SK-MEL-5 (cell line): ENCODE measurements around the gene TTC36. TPM values are rescaled to one million over a fixed set of nuclear protein-coding genes. Genes with fewer than 3 reads are reported as not detected.
"Not testable (repeated sequence)": the region's sequence is repeated elsewhere in the genome, so short reads cannot be mapped to it uniquely, and the experiment has no call there.

Experiments used
- DNase-seq: peaks from one replicate; pipeline ENCODE4 v3.0.0-alpha.2; 2016; ENCODE audit warnings: low read depth, low spot score
- in situ Hi-C: cut with HindIII; loops from 2 replicates; pipeline ENCODE4 v1.10.0; 2016; ENCODE audit warnings: low sequenced_read_pairs, high pct_unique_total_duplicates, low pct_unique_long_range_greater_than_20kb
- polyA plus RNA-seq, 2 experiments: library from polyadenylated mRNA; depleted of rRNA; stranded (reverse); fragments of >200 nt; gene quantifications; 2 replicates each; pipeline ENCODE4 v1.2.3, GENCODE V29; 2015
- total RNA-seq: library from RNA; depleted of rRNA; stranded (reverse); fragments of >200 nt; shearing (Covaris generic); gene quantifications from 2 replicates; pipeline ENCODE4 v1.2.3, GENCODE V29; 2014; rRNA removed

TTC36 gene, protein sequence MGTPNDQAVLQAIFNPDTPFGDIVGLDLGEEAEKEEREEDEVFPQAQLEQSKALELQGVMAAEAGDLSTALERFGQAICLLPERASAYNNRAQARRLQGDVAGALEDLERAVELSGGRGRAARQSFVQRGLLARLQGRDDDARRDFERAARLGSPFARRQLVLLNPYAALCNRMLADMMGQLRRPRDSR
- total RNA-seq, result not detected in 2 replicates
- polyA plus RNA-seq (2015; cell fraction: cytosol; rRNA removed), result not detected in 2 replicates
- polyA plus RNA-seq (2015; cell fraction: nucleus; rRNA removed), result not detected in 2 replicates

DNA sequence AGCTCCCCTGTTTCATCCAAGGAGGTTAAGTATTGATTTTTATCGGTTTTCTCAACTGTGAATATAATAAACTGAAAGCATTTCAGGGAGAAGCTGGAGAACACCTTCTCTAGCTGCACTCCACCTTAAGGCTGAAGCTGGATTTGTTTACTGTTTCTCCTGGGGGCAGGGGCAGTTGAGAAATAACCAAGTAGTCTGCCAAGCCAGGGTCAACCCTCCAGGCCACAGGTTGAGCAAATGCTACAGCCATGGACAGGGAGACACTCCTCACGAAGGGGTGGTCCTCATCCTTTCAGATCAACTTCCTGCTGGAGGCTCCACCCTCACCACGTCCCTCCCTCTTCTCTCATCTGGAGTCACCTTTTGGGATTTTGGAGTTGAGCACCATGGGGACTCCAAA lies at the start of gene TTC36:
TTC36 (plus strand) TSS at position 366 of the 400 bp plus-strand sequence; CDS start at position 387, 21 bp downstream.
- DNase-seq, result no peak
- in situ Hi-C loops, result no loop called here

DNA sequence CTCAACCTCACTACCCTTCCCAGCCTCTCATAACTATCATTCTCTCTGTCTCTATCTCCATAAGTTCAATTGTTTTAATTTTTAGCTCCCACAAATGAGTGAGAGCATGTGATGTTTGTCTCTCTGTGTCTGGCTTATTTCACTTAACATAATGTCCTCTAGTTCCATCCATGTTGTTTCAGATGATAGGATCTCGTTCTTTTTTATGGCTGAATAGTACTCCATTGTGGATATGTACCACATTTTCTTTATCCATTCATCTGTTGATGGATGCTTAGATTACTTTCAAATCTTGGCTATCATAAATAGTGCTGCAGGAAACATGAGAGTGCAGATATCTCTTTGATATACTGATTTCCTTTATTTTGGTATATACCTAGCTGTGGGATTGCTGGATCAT lies 46.0 kb upstream of the TTC36 start:
- DNase-seq, in situ Hi-C loops: not testable (repeated sequence)

DNA sequence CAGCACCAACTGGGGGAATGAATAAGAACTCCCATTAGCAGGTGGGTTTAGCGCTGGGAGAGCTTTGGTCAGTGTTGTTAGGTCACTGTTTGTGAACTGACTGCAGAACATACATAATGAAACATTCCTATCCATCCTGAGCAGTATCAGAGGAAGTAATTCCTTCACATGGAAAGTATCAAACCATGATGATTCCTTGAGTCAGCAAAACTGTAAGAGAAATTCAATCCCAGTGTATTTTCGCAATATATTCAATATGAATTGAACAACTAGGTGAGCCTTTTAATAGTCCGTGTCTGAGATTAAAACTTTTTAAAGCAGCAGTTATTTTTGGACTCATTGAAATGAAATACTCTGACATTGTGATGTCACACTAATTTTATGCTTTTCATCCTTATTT lies 42.9 kb upstream of the TTC36 start:
- in situ Hi-C loops, result no loop called here
- DNase-seq, result no peak

DNA sequence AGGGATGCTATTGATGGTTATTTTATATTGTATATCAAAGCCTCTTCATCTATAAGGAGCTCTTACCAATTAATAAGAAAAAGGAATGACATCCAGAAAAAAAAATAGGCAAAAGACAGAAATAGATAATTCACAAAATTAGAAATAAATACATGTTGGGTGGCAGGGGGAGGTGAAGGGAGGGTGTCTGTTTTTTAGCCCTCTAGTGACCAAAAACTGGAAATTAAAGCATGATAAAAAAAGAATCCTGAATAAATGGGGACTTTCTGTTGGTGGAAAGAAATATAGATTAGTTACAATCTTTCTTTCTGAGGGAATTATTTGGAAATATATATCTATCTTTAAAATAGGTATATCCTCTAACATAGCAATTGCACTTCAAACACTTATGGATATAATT lies 42.0 kb upstream of the TTC36 start:
- in situ Hi-C loops, result no loop called here
- DNase-seq, result no peak

DNA sequence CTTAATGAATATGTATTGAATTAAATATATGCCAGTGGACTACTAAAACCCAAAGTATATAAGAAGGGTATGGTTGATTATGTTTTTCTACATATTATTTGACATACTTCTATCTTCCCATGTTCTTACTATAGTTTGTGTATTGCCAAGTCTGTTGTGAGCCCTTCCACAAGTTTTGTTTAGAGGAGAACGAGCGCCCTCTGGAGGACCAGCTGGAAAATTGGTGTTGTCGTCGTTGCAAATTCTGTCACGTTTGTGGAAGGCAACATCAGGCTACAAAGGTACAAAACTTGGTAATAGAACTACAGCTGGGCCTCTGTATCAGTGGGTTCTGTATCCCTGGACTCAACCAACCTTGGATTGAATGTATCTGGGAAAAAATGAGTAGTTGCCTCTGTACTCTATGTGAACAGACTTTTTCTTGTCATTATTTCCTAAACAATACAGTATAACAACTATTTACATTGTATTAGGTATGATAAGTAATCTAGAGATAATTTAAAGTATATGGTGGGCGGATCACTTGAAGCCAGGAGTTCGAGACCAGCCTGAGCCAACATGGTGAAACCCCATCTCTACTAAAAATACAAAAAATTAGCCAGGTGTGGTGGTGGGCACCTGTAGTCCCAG lies 38.7 kb upstream of the TTC36 start:
- in situ Hi-C loops, result no loop called here
- DNase-seq, result peak; percentile 75

DNA sequence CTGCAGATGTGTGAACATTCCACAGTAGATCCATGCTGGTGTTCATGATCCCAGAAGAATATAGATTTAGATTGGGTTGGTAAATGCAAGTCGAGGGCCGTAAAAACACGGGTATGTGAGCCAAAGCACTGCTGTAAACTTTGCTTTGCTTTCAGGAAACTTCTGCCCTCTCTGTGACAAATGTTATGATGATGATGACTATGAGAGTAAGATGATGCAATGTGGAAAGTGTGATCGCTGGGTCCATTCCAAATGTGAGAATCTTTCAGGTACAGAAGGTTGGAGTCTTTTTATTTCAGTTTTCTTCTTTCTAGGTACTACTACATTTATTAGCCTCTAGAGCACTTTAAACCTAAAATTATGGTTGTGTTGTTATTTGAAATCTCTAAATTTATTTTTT lies 36.2 kb upstream of the TTC36 start:
- in situ Hi-C loops, result no loop called here
- DNase-seq, result no peak

DNA sequence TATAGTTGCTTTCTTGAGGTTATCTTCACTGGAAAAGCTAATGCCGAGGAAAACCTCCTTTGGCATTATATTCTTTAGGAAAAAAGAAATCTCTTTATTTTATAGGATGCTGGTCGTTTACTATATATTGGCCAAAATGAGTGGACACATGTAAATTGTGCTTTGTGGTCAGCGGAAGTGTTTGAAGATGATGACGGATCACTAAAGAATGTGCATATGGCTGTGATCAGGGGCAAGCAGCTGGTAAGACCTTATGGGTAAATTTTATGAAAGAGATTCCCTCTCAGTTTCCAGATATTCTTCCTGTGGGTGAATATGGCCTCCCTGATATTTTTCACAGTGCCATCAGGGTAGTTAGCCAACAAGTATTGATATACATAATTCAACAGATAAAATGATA lies 29.4 kb upstream of the TTC36 start:
- DNase-seq, result no peak
- in situ Hi-C loops, result no loop called here

DNA sequence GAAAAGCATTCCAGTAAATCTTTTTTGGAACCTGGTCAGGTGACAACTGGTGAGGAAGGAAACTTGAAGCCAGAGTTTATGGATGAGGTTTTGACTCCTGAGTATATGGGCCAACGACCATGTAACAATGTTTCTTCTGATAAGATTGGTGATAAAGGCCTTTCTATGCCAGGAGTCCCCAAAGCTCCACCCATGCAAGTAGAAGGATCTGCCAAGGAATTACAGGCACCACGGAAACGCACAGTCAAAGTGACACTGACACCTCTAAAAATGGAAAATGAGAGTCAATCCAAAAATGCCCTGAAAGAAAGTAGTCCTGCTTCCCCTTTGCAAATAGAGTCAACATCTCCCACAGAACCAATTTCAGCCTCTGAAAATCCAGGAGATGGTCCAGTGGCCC lies 24.1 kb upstream of the TTC36 start:
- in situ Hi-C loops, result no loop called here
- no peak for DNase-seq

DNA sequence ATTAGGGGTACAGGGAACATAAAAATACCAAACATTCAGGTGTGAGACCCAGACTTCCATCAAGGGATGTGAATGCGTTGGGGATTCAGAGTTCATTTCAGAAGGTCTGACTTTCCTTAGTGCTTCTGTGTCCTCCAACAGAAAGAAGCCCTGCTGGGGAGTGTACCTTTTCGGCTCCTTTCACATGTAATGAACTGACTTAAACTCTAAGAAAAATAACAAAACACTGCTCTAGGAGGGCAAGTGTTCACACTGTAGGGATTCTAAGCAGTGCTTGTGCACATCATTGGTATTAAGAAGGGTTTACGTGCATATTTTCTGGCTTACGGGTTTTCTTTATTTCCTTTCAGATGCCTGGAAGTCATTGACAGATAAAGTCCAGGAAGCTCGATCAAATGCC lies 15.7 kb upstream of the TTC36 start:
- in situ Hi-C loops, result no loop called here
- DNase-seq, result no peak

DNA sequence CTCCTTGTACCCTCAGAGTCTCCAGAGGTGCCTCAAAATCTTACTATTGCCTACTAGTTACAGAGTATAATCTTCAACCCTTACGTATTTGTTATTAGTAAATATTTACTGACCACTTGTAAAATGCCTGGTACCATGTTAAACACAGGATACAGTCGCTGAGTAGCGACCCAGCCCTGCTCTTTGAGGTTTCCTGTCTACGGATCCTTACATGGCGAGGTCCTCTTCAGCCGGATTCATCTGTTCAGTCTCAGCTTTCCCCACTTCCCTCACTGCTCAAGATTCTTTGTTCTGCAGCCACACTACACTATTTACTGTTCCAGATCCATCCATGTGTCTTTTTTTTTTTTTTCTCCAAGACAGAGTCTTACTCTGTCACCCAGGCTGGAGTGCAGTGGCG lies 13.2 kb upstream of the TTC36 start:
- in situ Hi-C loops, result no loop called here

DNA sequence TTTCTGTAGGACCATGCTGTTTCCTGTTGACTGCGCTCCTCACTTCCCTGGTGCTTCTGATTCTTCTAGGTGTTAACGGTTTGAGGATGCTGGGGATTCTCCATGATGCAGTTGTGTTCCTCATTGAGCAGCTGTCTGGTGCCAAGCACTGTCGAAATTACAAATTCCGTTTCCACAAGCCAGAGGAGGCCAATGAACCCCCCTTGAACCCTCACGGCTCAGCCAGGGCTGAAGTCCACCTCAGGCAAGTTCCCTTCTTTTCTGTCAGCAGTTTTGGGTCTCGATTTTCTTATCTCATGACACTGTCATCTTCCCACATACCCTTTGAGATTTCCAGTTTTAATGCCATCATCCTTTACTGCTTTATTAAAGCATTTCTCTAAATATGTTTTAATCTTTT lies 7.7 kb upstream of the TTC36 start:
- DNase-seq, result no peak
- in situ Hi-C loops, result no loop called here

More for the DNA sequence above, 13.2 kb upstream of the TTC36 start:
- DNase-seq, result no peak

DNA sequence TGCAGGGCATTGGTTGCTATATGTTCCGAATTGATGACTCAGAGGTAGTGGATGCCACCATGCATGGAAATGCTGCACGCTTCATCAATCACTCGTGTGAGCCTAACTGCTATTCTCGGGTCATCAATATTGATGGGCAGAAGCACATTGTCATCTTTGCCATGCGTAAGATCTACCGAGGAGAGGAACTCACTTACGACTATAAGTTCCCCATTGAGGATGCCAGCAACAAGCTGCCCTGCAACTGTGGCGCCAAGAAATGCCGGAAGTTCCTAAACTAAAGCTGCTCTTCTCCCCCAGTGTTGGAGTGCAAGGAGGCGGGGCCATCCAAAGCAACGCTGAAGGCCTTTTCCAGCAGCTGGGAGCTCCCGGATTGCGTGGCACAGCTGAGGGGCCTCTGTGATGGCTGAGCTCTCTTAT lies 5.4 kb upstream of the TTC36 start:
- in situ Hi-C loops, result no loop called here
- DNase-seq, result no peak

DNA sequence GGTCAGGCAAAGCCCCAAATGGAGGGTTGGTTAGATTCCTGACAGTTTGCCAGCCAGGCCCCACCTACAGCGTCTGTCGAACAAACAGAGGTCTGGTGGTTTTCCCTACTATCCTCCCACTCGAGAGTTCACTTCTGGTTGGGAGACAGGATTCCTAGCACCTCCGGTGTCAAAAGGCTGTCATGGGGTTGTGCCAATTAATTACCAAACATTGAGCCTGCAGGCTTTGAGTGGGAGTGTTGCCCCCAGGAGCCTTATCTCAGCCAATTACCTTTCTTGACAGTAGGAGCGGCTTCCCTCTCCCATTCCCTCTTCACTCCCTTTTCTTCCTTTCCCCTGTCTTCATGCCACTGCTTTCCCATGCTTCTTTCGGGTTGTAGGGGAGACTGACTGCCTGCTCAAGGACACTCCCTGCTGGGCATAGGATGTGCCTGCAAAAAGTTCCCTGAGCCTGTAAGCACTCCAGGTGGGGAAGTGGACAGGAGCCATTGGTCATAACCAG lies 4.7 kb upstream of the TTC36 start:
- in situ Hi-C loops, result no loop called here
- DNase-seq, result peak; percentile 62

DNA sequence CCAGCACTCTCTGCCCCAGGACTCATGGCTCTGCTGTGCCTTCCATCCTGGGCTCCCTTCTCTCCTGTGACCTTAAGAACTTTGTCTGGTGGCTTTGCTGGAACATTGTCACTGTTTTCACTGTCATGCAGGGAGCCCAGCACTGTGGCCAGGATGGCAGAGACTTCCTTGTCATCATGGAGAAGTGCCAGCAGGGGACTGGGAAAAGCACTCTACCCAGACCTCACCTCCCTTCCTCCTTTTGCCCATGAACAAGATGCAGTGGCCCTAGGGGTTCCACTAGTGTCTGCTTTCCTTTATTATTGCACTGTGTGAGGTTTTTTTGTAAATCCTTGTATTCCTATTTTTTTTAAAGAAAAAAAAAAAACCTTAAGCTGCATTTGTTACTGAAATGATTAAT lies 2.9 kb upstream of the TTC36 start:
- in situ Hi-C loops, result no loop called here
- DNase-seq, result no peak

DNA sequence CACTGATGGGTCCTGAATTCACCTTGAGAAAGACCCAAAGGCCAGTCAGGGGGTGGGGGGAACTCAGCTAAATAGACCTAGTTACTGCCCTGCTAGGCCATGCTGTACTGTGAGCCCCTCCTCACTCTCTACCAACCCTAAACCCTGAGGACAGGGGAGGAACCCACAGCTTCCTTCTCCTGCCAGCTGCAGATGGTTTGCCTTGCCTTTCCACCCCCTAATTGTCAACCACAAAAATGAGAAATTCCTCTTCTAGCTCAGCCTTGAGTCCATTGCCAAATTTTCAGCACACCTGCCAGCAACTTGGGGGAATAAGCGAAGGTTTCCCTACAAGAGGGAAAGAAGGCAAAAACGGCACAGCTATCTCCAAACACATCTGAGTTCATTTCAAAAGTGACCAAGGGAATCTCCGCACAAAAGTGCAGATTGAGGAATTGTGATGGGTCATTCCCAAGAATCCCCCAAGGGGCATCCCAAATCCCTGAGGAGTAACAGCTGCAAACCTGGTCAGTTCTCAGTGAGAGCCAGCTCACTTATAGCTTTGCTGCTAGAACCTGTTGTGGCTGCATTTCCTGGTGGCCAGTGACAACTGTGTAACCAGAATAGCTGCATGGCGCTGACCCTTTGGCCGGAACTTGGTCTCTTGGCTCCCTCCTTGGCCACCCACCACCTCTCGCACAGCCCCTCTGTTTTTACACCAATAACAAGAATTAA lies 2.4 kb upstream of the TTC36 start:
- in situ Hi-C loops, result no loop called here
- DNase-seq, result no peak

DNA sequence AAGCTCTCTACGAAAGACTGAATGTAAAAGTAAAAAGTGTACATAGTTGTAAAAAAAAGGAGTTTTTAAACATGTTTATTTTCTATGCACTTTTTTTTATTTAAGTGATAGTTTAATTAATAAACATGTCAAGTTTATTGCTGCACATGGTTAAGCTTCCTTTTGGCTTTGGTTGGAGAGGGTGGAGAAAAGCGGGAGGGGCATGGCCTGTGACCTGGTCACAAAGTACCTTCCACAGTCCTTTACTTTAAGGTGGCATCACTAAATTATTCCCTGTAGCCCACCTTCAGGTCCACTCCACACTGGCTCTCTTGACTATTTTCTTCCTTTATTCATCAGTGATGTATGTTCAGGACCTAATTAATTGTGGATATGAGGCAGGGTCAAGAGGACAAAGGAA lies 586 bp upstream of the TTC36 start:
- in situ Hi-C loops, result no loop called here
- no peak for DNase-seq

DNA sequence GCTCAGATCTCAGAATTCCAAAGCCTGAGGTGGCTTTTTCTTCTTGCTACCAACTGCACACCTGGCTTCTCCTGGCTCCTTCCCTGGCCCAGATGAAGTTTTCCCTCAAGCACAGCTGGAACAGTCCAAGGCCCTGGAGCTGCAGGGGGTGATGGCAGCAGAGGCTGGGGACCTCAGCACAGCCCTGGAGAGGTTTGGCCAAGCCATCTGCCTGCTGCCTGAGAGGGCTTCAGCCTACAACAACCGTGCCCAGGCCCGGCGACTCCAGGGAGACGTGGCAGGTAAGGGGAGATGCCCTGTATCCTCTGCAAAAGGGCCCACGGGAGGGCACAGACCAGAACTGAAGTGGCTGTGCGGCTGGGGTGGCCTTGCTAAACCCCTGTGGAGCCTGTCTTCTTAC lies 1.2 kb downstream of the TTC36 start:
- in situ Hi-C loops, result no loop called here
- DNase-seq, result no peak

DNA sequence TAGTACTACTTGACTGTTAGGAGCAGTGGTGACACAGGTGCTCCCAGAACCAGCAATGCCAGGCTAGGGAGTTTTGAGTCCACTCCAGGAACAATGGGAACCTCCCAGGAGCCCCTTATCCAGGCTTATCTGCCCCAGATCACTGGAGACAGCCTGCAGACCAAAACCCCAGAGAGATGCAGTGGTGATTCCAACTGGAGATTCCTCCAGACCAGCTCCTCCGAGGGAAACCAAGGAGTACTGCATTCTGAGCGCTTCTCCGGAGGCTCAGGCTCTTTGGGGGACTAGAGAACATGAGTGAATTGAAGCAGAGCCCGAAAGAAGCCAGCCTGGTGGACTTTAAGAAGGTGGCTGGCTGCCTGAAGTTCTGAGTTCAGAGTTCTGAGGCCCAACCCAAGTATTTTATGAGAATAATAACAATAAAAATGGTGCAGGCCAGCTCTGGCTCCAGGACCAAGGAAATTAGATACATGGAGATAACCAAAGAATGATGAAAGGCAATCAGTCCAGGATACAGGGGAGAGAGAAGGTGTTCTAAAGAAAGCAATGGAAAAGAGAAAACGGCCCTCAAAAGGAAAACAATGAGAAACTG lies 2.4 kb downstream of the TTC36 start:
- in situ Hi-C loops, result no loop called here

More for the DNA sequence above, 2.4 kb downstream of the TTC36 start:
- DNase-seq, result no peak
